ENCODE data around the gene WFDC1.

The WFDC1 gene

GRCh38 chr16:84294531-84295142 is at the start of gene WFDC1:
TSS of gene WFDC1 (plus strand) at chr16:84294878. CDS start at chr16:84294972, 94 bp downstream.
- peak; percentile 20 for DNase-seq (ENCODE audit: low read depth)
- H3K4me3 ChIP-seq (replicated peaks; ENCODE audit: low read depth, low read length): no peak within 1 kb of the TSS
- no peak for TF ChIP-seq CTCF (IDR thresholded peaks at IDR 0.05; ENCODE audit: low read length, missing control alignments)

GRCh38 chr16:84245956-84246678 is 48.6 kb upstream of the WFDC1 start:
- TF ChIP-seq CTCF (IDR thresholded peaks at IDR 0.05; ENCODE audit: low read length, missing control alignments): no peak
- H3K4me3 ChIP-seq (replicated peaks; ENCODE audit: low read depth, low read length): no peak overlapping the region
- DNase-seq (ENCODE audit: low read depth): no peak

GRCh38 chr16:84246679-84247077 is 48.0 kb upstream of the WFDC1 start:
- no peak for DNase-seq (ENCODE audit: low read depth)
- no peak overlapping the region for H3K4me3 ChIP-seq (replicated peaks; ENCODE audit: low read depth, low read length)
- no peak for TF ChIP-seq CTCF (IDR thresholded peaks at IDR 0.05; ENCODE audit: low read length, missing control alignments)

GRCh38 chr16:84247331-84247730 is 47.3 kb upstream of the WFDC1 start:
- no peak overlapping the region for H3K4me3 ChIP-seq (replicated peaks; ENCODE audit: low read depth, low read length)
- DNase-seq (ENCODE audit: low read depth): no peak
- no peak for TF ChIP-seq CTCF (IDR thresholded peaks at IDR 0.05; ENCODE audit: low read length, missing control alignments)

GRCh38 chr16:84247844-84248243 is 46.8 kb upstream of the WFDC1 start:
- H3K4me3 ChIP-seq (replicated peaks; ENCODE audit: low read depth, low read length): no peak overlapping the region
- no peak for DNase-seq (ENCODE audit: low read depth)
- TF ChIP-seq CTCF (IDR thresholded peaks at IDR 0.05; ENCODE audit: low read length, missing control alignments): no peak

GRCh38 chr16:84252184-84252583 is 42.5 kb upstream of the WFDC1 start:
- no peak for DNase-seq (ENCODE audit: low read depth)
- H3K4me3 ChIP-seq (replicated peaks; ENCODE audit: low read depth, low read length): no peak overlapping the region
- no peak for TF ChIP-seq CTCF (IDR thresholded peaks at IDR 0.05; ENCODE audit: low read length, missing control alignments)

- H3K4me3 ChIP-seq (replicated peaks; ENCODE audit: low read depth, low read length): no peak overlapping the region
- TF ChIP-seq CTCF (IDR thresholded peaks at IDR 0.05; ENCODE audit: low read length, missing control alignments): no peak
- DNase-seq (ENCODE audit: low read depth): no peak
These were observed 41.5 kb upstream of the WFDC1 start for GRCh38 chr16:84253173-84253572.
